Gastrocnemius medialis (tissue), 4 donors: ENCODE results near the gene RNF40. TPM values are rescaled to one million over a fixed set of nuclear protein-coding genes. Genes with fewer than 3 reads are reported as not detected.
A peak's percentile ranks its signal among the peaks of the same experiment; 100 is the strongest.

Experiments used
- ATAC-seq, 2 donors: fragments of 150-250 bp; one replicate each; pipeline ENCODE4 v1.9.1; 2016
- DNase-seq, 2 donors: peaks; one replicate each; pipeline ENCODE4 v3.0.0-alpha.2; 2019
- H3K27ac ChIP-seq, 4 donors: fragments of 200-600 bp; sonication (generic); 1 replicate in 1 of 4; 2 replicates in 3 of 4; pipeline ENCODE4 v1.5.1; 2016 to 2018; ENCODE audit warnings: mild to moderate bottlenecking in 2 of 4, moderate library complexity in 1 of 4
- H3K27me3 ChIP-seq, 3 donors: fragments of 200-600 bp; sonication (generic) in 2 of 3; 1 replicate in 1 of 3; 2 replicates in 2 of 3; pipeline versions ENCODE4 v1.5.1 to v1.6.0; 2016 to 2019; ENCODE audit warnings: mild to moderate bottlenecking in 1 of 3, moderate library complexity in 1 of 3
- H3K36me3 ChIP-seq, 2 donors: fragments of 200-600 bp; sonication (generic) in 1 of 2; one replicate each; pipeline ENCODE4 v1.5.1; 2017 to 2018
- H3K4me1 ChIP-seq, 2 donors: fragments of 200-600 bp; sonication (generic) in 1 of 2; one replicate each; pipeline ENCODE4 v1.5.1; 2016 to 2017; ENCODE audit warnings: mild to moderate bottlenecking in 2 of 2
- H3K4me3 ChIP-seq, 4 donors: fragments of 200-600 bp; sonication (generic) in 3 of 4; 1 replicate in 1 of 4; 2 replicates in 3 of 4; pipeline ENCODE4 v1.5.1; 2016 to 2019; ENCODE audit warnings: mild to moderate bottlenecking in 2 of 4
- H3K9me3 ChIP-seq, 3 donors: fragments of 200-600 bp; sonication (generic) in 2 of 3; 1 replicate in 1 of 3; 2 replicates in 2 of 3; pipeline ENCODE4 v1.5.1; 2016 to 2019
- CTCF ChIP-seq, 5 experiments: fragments of 450-650 bp in 3 of 5; fragments of 200-600 bp in 2 of 5; sonication (generic) in 2 of 5; IDR thresholded peaks in 4 of 5; conservative IDR thresholded peaks in 1 of 5; 1 replicate in 4 of 5; 2 replicates in 1 of 5; pipeline ENCODE4 v1.5.1; 2016 to 2019; ENCODE audit warnings: antibody characterized with exemption in 5 of 5, mild to moderate bottlenecking in 3 of 5, moderate library complexity in 3 of 5
- POLR2A ChIP-seq, 2 donors: fragments of 450-650 bp; IDR thresholded peaks; one replicate each; pipeline ENCODE4 v1.6.1; 2017; ENCODE audit warnings: antibody characterized with exemption in 2 of 2, mild to moderate bottlenecking in 2 of 2, moderate library complexity in 2 of 2
- in situ Hi-C, 4 donors: fragments of 200-750 bp; cut with MboI; loops; one replicate each; pipeline versions ENCODE4 v1.15.0 to v1.8.0; 2017; ENCODE audit warnings: low sequenced_read_pairs in 4 of 4
- intact Hi-C: fragments of 100-400 bp; cut with DNase I; formaldehyde crosslinking; loops from one replicate; pipeline ENCODE4 v1.15.1; 2023; ENCODE audit warnings: low total_unique reads
- total RNA-seq, 4 donors: library from RNA; depleted of rRNA; stranded (reverse); fragments of >200 nt; gene quantifications; one replicate each; pipeline versions ENCODE4 v1.1.0 to v1.2.3, GENCODE V29; 2016

Gene RNF40
- total RNA-seq, 4 donors from 2014 or later: 42.8 to 90.0 (median 57.0) TPM

DNA sequence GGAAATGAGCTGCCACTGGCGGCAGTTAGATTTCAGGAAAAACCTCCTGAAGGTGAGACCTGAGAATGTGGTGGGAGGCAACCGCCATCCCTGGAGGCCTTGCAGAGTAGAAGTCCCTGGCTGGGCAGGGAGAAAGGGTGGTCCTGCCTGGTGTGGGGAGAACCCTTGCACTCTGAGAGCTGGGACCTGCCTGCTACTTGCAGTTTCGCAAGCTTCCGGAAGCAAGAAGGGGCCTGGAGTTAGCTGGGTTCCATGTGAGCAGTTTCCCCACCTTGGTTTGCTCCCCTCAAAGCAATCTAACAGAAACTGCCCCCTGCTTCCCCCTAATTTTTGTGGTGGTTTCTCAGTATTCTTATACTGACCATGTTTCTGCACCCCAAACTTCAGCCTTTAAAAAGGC is 18.4 kb downstream of the RNF40 start:
- in situ Hi-C loops: no loop called here

GRCh38 chr16:30782486-30783279 is 20.6 kb downstream of the RNF40 start:
- Histone ChIP-seq H3K27me3 (no peaks in the 10 kb centered on the region), H3K27ac (no peak overlapping the region), H3K36me3 (peaks cover 0 to 26% of the 10 kb centered on the region in 2 donors), H3K4me3 (no peak overlapping the region), H3K9me3 (no peaks in the 10 kb centered on the region), H3K4me1 (peaks cover 26 to 27% of the 10 kb centered on the region in 2 donors)
- intact Hi-C loops: no loop called here
- in situ Hi-C loops: no loop called here
- TF ChIP-seq CTCF (IDR thresholded peaks at IDR 0.05 in 4 of 5, conservative IDR thresholded peaks at IDR 0.05 in 1 of 5): no peak
- no peak for TF ChIP-seq POLR2A (IDR thresholded peaks at IDR 0.05)
- no peak for DNase-seq
- no peak for ATAC-seq

More for the DNA sequence above, 18.4 kb downstream of the RNF40 start:
- Histone ChIP-seq H3K36me3 (peaks cover 0 to 26% of the 10 kb centered on the region in 2 donors), H3K4me3 (no peak overlapping the region), H3K27ac (peak overlapping the region in 1 of 4 donors; percentile 96), H3K27me3 (no peaks in the 10 kb centered on the region), H3K9me3 (no peaks in the 10 kb centered on the region), H3K4me1 (peaks cover 29 to 37% of the 10 kb centered on the region in 2 donors)
- no peak for ATAC-seq
- intact Hi-C loops: no loop called here
- TF ChIP-seq CTCF (IDR thresholded peaks at IDR 0.05 in 4 of 5, conservative IDR thresholded peaks at IDR 0.05 in 1 of 5) (no peak), POLR2A (IDR thresholded peaks at IDR 0.05) (no peak)
- DNase-seq: no peak

DNA sequence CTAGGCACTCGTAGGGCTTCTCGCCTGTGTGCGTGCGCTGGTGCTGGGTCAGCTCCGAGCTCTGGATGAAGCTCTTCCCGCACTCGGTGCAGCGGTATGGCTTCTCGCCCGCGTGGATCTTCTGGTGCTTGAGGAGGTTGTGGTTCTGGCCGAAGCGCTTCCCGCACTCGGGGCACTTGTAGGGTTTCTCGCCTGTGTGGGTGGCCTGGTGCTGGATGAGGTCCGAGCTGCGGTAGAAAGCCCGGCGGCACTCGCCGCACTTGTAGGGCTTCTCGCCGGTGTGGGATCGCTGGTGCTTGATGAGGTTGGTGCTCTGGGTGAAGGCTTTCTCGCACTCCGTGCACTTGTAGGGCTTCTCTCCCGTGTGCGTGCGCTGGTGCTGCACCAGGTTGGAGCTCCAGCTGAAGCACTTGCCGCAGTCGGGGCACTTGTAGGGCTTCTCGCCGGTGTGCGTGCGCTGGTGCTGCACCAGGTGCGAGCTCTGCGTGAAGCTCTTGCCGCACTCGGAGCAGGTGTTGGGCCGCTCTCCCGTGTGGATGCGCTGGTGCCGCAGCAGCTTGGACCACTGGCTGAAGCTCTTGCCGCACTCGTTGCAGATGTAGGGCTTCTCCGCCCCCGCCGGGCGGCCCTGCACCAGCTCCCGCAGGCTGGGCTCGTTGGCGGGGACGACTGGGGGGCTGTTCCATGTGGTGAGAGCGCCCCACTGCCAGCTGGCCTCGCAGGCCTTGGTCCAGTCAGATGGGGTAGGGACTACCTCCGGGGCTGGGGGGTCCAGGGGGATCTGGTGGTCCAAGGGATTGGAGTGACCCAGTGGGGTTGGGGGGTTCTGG is 21.4 kb downstream of the RNF40 start:
- in situ Hi-C loops: no loop called here
- DNase-seq: no peak
- Histone ChIP-seq H3K4me3 (no peak overlapping the region), H3K27ac (no peak overlapping the region), H3K9me3 (no peaks in the 10 kb centered on the region), H3K27me3 (no peaks in the 10 kb centered on the region), H3K4me1 (peaks cover 18 to 21% of the 10 kb centered on the region in 2 donors), H3K36me3 (peaks cover 0 to 26% of the 10 kb centered on the region in 2 donors)
- ATAC-seq: no peak
- TF ChIP-seq CTCF (IDR thresholded peaks at IDR 0.05 in 4 of 5, conservative IDR thresholded peaks at IDR 0.05 in 1 of 5) (no peak), POLR2A (IDR thresholded peaks at IDR 0.05) (no peak)
- intact Hi-C loops: no loop called here

GRCh38 chr16:30784215-30784614 is 22.1 kb downstream of the RNF40 start:
- H3K36me3 ChIP-seq: peaks cover 0 to 26% of the 10 kb centered on the region in 2 donors
- H3K27me3 ChIP-seq: no peaks in the 10 kb centered on the region
- TF ChIP-seq CTCF (IDR thresholded peaks at IDR 0.05 in 4 of 5, conservative IDR thresholded peaks at IDR 0.05 in 1 of 5) (no peak), POLR2A (IDR thresholded peaks at IDR 0.05) (no peak)
- in situ Hi-C loops (no loop called here), intact Hi-C loops (no loop called here)
- H3K4me3 ChIP-seq: no peak overlapping the region
- peaks cover 15 to 18% of the 10 kb centered on the region in 2 donors for H3K4me1 ChIP-seq
- DNase-seq (no peak), ATAC-seq (no peak)
- H3K9me3 ChIP-seq: no peaks in the 10 kb centered on the region
- no peak overlapping the region for H3K27ac ChIP-seq
